A549 (cell line): ENCODE results near the gene NCOA3. TPM values are rescaled to one million over a fixed set of nuclear protein-coding genes. Genes with fewer than 3 reads are reported as not detected.
A peak's percentile ranks its signal among the peaks of the same experiment; 100 is the strongest.

Source experiments
- ATAC-seq, 2 experiments: fragments of 200-7000 bp in 1 of 2; fragments of >200 bp in 1 of 2; cut with Nextera tagmentation in 1 of 2; cut with Tn5 transposase in 1 of 2; 3 replicates each; pipeline versions ENCODE4 v1.8.0 to v1.9.1; 2018 to 2020; ENCODE audit warnings: mild to moderate bottlenecking in 1 of 2, moderate library complexity in 1 of 2
- CTCF ChIA-PET: fragments of 300-600 bp; sonication (Branson Sonifier 250); formaldehyde crosslinking; extraction: SDS; loops from one replicate; lab custom pipeline; 2021; ENCODE audit warnings: antibody characterized with exemption, inconsistent platforms; lab: Yijun Ruan, JAX
- POLR2A ChIA-PET: fragments of 350-600 bp; formaldehyde crosslinking; extraction: SDS; loops from one replicate; lab custom pipeline; 2021; ENCODE audit warnings: antibody characterized with exemption, inconsistent platforms; lab: Yijun Ruan, JAX
- DNase-seq, 2 experiments: peaks; one replicate each; pipeline versions ENCODE4 v3.0.0 to v3.0.0-alpha.2; 2011 to 2016; ENCODE audit warnings: low read depth in 1 of 2, low spot score in 1 of 2
- FAIRE-seq: peaks from 2 replicates; lab custom pipeline; 2011; peaks lifted over from hg19 to GRCh38; lab: Jason Lieb, UNC
- H3K27ac ChIP-seq, 2 experiments: fragments of >200 bp; sonication (Bioruptor Twin); formaldehyde crosslinking; 3 replicates each; pipeline ENCODE4 v1.5.1; 2016 to 2017
- H3K4me1 ChIP-seq: fragments of >200 bp; sonication (Bioruptor Twin); formaldehyde crosslinking; 3 replicates; pipeline ENCODE4 v1.6.1; 2016
- H3K4me2 ChIP-seq: fragments of >200 bp; sonication (Bioruptor Twin); formaldehyde crosslinking; 3 replicates; pipeline ENCODE4 v1.6.1; 2016
- H3K4me3 ChIP-seq: fragments of >200 bp; sonication (Bioruptor Twin); formaldehyde crosslinking; 3 replicates; pipeline ENCODE4 v1.5.1; 2016
- H3K9me3 ChIP-seq: fragments of >200 bp; sonication (Bioruptor Twin); formaldehyde crosslinking; 3 replicates; pipeline ENCODE4 v1.6.1; 2016
- ATOH8 ChIP-seq: fragments of 250-450 bp; sonication (Bioruptor Pico); IDR thresholded peaks from 2 replicates; pipeline ENCODE4 v1.5.0; 2020; ENCODE audit warnings: low read depth, mild to moderate bottlenecking, moderate library complexity
- BHLHE40 ChIP-seq: IDR thresholded peaks from 2 replicates; pipeline ENCODE4 v1.6.1; 2012; ENCODE audit warnings: low read depth, low read length, inconsistent platforms
- CBX8 ChIP-seq: fragments of 200-600 bp; sonication (generic); IDR thresholded peaks from 2 replicates; pipeline ENCODE4 v1.6.1; 2016
- CTCF ChIP-seq: fragments of >200 bp; sonication (Bioruptor Twin); formaldehyde crosslinking; IDR thresholded peaks from 3 replicates; pipeline ENCODE4 v1.5.1; 2016
- E2F6 ChIP-seq: IDR thresholded peaks from 2 replicates; pipeline ENCODE4 v1.6.1; 2012; ENCODE audit warnings: low read depth, borderline replicate concordance
- ELK1 ChIP-seq: fragments of 150-350 bp; IDR thresholded peaks from 2 replicates; pipeline ENCODE4 v1.6.1; 2014; ENCODE audit warnings: low read depth, mild to moderate bottlenecking, low read length
- ESRRA ChIP-seq: fragments of 150-350 bp; IDR thresholded peaks from 2 replicates; pipeline ENCODE4 v1.6.1; 2014; ENCODE audit warnings: mild to moderate bottlenecking, low read length, borderline replicate concordance
- FOSL2 ChIP-seq, 2 experiments: fragments of 450-650 bp in 1 of 2; fragments of >200 bp in 1 of 2; sonication (Bioruptor Twin) in 1 of 2; formaldehyde crosslinking; IDR thresholded peaks; 2 replicates each; pipeline versions ENCODE4 v1.5.0 to v1.6.1; 2016 to 2020; ENCODE audit warnings: mild to moderate bottlenecking in 1 of 2, moderate library complexity in 1 of 2
- HDAC2 ChIP-seq: fragments of 200-600 bp; sonication (generic); IDR thresholded peaks from 2 replicates; pipeline ENCODE4 v1.6.1; 2016
- HOXB5 ChIP-seq: fragments of 250-450 bp; sonication (Bioruptor Pico); IDR thresholded peaks from 2 replicates; pipeline ENCODE4 v1.5.0; 2020; ENCODE audit warnings: mild to moderate bottlenecking, moderate library complexity
- KDM1A ChIP-seq: fragments of 200-600 bp; sonication (generic); IDR thresholded peaks from 2 replicates; pipeline ENCODE4 v1.6.1; 2016; ENCODE audit warnings: low read depth, mild to moderate bottlenecking
- KDM5A ChIP-seq: fragments of 200-600 bp; sonication (generic); IDR thresholded peaks from 2 replicates; pipeline ENCODE4 v1.6.1; 2016; ENCODE audit warnings: antibody characterized with exemption, mild to moderate bottlenecking
- MAFK ChIP-seq: fragments of 450-650 bp; IDR thresholded peaks from 2 replicates; pipeline ENCODE4 v1.6.1; 2014; ENCODE audit not compliant: partially characterized antibody
- MAX ChIP-seq: IDR thresholded peaks from 2 replicates; pipeline ENCODE4 v1.6.1; 2012
- MAZ ChIP-seq: fragments of 150-350 bp; IDR thresholded peaks from 2 replicates; pipeline ENCODE4 v1.6.1; 2014; ENCODE audit warnings: antibody characterized with exemption, low read depth, low read length, borderline replicate concordance
- NPAS2 ChIP-seq: fragments of 250-450 bp; sonication (Bioruptor Pico); IDR thresholded peaks from 2 replicates; pipeline ENCODE4 v1.8.0; 2022; ENCODE audit warnings: mild to moderate bottlenecking, moderate library complexity, borderline replicate concordance
- PBX3 ChIP-seq: IDR thresholded peaks from 2 replicates; pipeline ENCODE4 v1.6.1; 2012
- POLR2A ChIP-seq: IDR thresholded peaks from 2 replicates; pipeline ENCODE4 v1.6.1; 2012; ENCODE audit warnings: mild to moderate bottlenecking, low read length
- POLR2AphosphoS2 ChIP-seq: conservative IDR thresholded peaks from 2 replicates; pipeline ENCODE4 v1.6.1; 2012; ENCODE audit warnings: low read length, improper control_type of control experiment, inconsistent platforms
- RAD21 ChIP-seq, 2 experiments: fragments of >200 bp in 1 of 2; sonication (Bioruptor Twin) in 1 of 2; formaldehyde crosslinking in 1 of 2; IDR thresholded peaks in 1 of 2; conservative IDR thresholded peaks in 1 of 2; 2 replicates in 1 of 2; 3 replicates in 1 of 2; pipeline ENCODE4 v1.6.1; 2012 to 2018; ENCODE audit warnings: inconsistent platforms in 1 of 2
- RCOR1 ChIP-seq: fragments of 150-350 bp; IDR thresholded peaks from 2 replicates; pipeline ENCODE4 v1.6.1; 2014; ENCODE audit warnings: antibody characterized with exemption, low read length, low read depth
- RFX5 ChIP-seq: fragments of 450-650 bp; IDR thresholded peaks from 2 replicates; pipeline ENCODE4 v1.7.1; 2014; ENCODE audit warnings: antibody characterized with exemption, mild to moderate bottlenecking, moderate library complexity
- RNF2 ChIP-seq: fragments of 200-600 bp; sonication (generic); IDR thresholded peaks from 2 replicates; pipeline ENCODE4 v1.6.1; 2016; ENCODE audit warnings: low read depth, mild to moderate bottlenecking, antibody characterized with exemption, moderate library complexity, borderline replicate concordance
- SREBF2 ChIP-seq: fragments of 450-650 bp; IDR thresholded peaks from 2 replicates; pipeline ENCODE4 v1.6.1; 2014; ENCODE audit warnings: mild to moderate bottlenecking, moderate library complexity
- TFCP2L1 ChIP-seq: fragments of 250-450 bp; sonication (Bioruptor Pico); IDR thresholded peaks from 2 replicates; pipeline ENCODE4 v1.5.0; 2021; ENCODE audit warnings: mild to moderate bottlenecking
- TP53 ChIP-seq: fragments of 250-450 bp; sonication (Bioruptor Pico); IDR thresholded peaks from 2 replicates; pipeline ENCODE4 v1.5.0; 2021; ENCODE audit warnings: mild to moderate bottlenecking, moderate library complexity
- ZNF302 ChIP-seq: fragments of 250-450 bp; sonication (Bioruptor Pico); IDR thresholded peaks from 2 replicates; pipeline ENCODE4 v1.9.0; 2021; ENCODE audit warnings: inconsistent platforms, mild to moderate bottlenecking, moderate library complexity
- ZSCAN20 ChIP-seq: fragments of 250-450 bp; sonication (Bioruptor Pico); IDR thresholded peaks from 2 replicates; pipeline ENCODE4 v1.8.0; 2022; ENCODE audit warnings: mild to moderate bottlenecking, moderate library complexity
- WGBS: methylation state at CpG from one replicate; pipeline ENCODE4 v1.1.6; 2017; ENCODE audit errors: missing lambda C conversion rate; 5-methylcytosine and 5-hydroxymethylcytosine counted together
- polyA plus RNA-seq, 4 experiments: library from polyadenylated mRNA; depleted of rRNA in 3 of 4; stranded (reverse); fragments of >200 nt; fragmentation: RNase III in 1 of 4; extraction: RNeasy Plus Mini Kit Qiagen cat#74134 plus additional on column Dnase treatment in 1 of 4; gene quantifications; 2 replicates in 3 of 4; 3 replicates in 1 of 4; pipeline ENCODE4 v1.2.3, GENCODE V29; 2011 to 2017

The NCOA3 gene
- polyA plus RNA-seq, 2 of the 4 experiments (the other 2 are of a cell fraction): 42.9 to 136 TPM

- TF ChIP-seq ZNF302 (CRISPR knock-in tag) (no peak), FOSL2 (IDR thresholded peaks at IDR 0.05) (no peak), FOSL2 (CRISPR knock-in tag; IDR thresholded peaks at IDR 0.05) (no peak), CTCF (peak; percentile 87), POLR2A (no peak), RAD21 (conservative IDR thresholded peaks at IDR 0.05 in 1 of 2, IDR thresholded peaks at IDR 0.05 in 1 of 2) (peak; percentile 72 to 76)
These were observed 161.8 kb downstream of the NCOA3 start (continued) for GRCh38 chr20:47663354-47664067.

GRCh38 chr20:47664068-47664437, 162.4 kb downstream of the NCOA3 start:
- ChIA-PET POLR2A (no interaction called here), CTCF (interaction anchor here (0.6 to 6.1 kb wide), 49 partner anchors 8 to 1048 kb away, joined by 3 to 73 read pairs (median 4); no protein-coding TSS in a partner anchor)
- FAIRE-seq (no peak), DNase-seq (no peak), ATAC-seq (peak; percentile 2 to 5; a peak in 3 of 6 replicates)
- Histone ChIP-seq H3K4me3 (no peak overlapping the region), H3K4me2 (no peak overlapping the region), H3K9me3 (no peaks in the 10 kb centered on the region), H3K4me1 (peaks cover 4% of the 10 kb centered on the region; the same call in 1 of the 3 replicates), H3K27ac (peak overlapping the region in 1 of 2 experiments; percentile 64; a peak in 3 of 6 replicates)
- WGBS: 89% methylated on average over 2 of the region's 2 CpGs
- no peak for TF ChIP-seq MAFK
- no peak for TF ChIP-seq KDM1A
- no peak for TF ChIP-seq PBX3
- no peak for TF ChIP-seq E2F6
- TF ChIP-seq TP53 (CRISPR knock-in tag): no peak
- no peak for TF ChIP-seq MAZ
- TF ChIP-seq BHLHE40: no peak
- TF ChIP-seq ESRRA: no peak
- no peak for TF ChIP-seq RNF2
- TF ChIP-seq ATOH8 (CRISPR knock-in tag): no peak
- TF ChIP-seq FOSL2 (IDR thresholded peaks at IDR 0.05): no peak
- no peak for TF ChIP-seq FOSL2 (CRISPR knock-in tag; IDR thresholded peaks at IDR 0.05)
- TF ChIP-seq CBX8: no peak
- no peak for TF ChIP-seq TFCP2L1 (CRISPR knock-in tag)
- no peak for TF ChIP-seq RFX5

- no peak for FAIRE-seq
- CTCF ChIA-PET: interaction anchor here (0.8 to 6.1 kb wide), 22 partner anchors 8 to 993 kb away, joined by 3 to 73 read pairs (median 6); no protein-coding TSS in a partner anchor
- POLR2A ChIA-PET: no interaction called here
- 90% methylated on average over 10 of the region's 12 CpGs for WGBS
- Histone ChIP-seq H3K4me3 (no peak overlapping the region), H3K4me1 (peaks cover 4% of the 10 kb centered on the region; the same call in 1 of the 3 replicates)
- no peak for TF ChIP-seq NPAS2 (CRISPR knock-in tag)
- no peak for TF ChIP-seq ELK1
- no peak for TF ChIP-seq ZNF302 (CRISPR knock-in tag)
- TF ChIP-seq ZSCAN20 (CRISPR knock-in tag): no peak
- no peak for TF ChIP-seq SREBF2
- TF ChIP-seq HOXB5 (CRISPR knock-in tag): no peak
- TF ChIP-seq HDAC2: no peak
- TF ChIP-seq RAD21 (conservative IDR thresholded peaks at IDR 0.05 in 1 of 2, IDR thresholded peaks at IDR 0.05 in 1 of 2): no peak
- TF ChIP-seq RNF2: no peak
- no peak for TF ChIP-seq KDM5A
- TF ChIP-seq MAX: no peak
- TF ChIP-seq POLR2AphosphoS2: no peak
- TF ChIP-seq RCOR1: no peak
- no peak for TF ChIP-seq TP53 (CRISPR knock-in tag)
- TF ChIP-seq, all 56 proteins: peak for 0
- ATAC-seq: no peak
- H3K4me2 ChIP-seq: no peak overlapping the region
- H3K27ac ChIP-seq: peak overlapping the region in 1 of 2 experiments; percentile 30; a peak in 2 of 6 replicates
- no peaks in the 10 kb centered on the region for H3K9me3 ChIP-seq
- DNase-seq: no peak
These were observed 163.1 kb downstream of the NCOA3 start for GRCh38 chr20:47664744-47665143.
